Neuronal stem cell (in vitro differentiated cells): ENCODE data around the gene L3MBTL4.

Experiments
- DNase-seq: peaks from one replicate; pipeline ENCODE4 v3.0.0-alpha.2; 2013; ENCODE audit warnings: low spot score
- H2AFZ ChIP-seq: one replicate; pipeline ENCODE4 v1.6.1; 2013; ENCODE audit warnings: mild to moderate bottlenecking, low read length, inconsistent platforms
- H2AK5ac ChIP-seq: 2 replicates; pipeline ENCODE4 v1.6.1; 2013; ENCODE audit warnings: low read depth, mild to moderate bottlenecking, inconsistent platforms, low read length, moderate library complexity, mixed read lengths
- H2BK120ac ChIP-seq: 2 replicates; pipeline ENCODE4 v1.6.1; 2013; ENCODE audit warnings: low read depth, mild to moderate bottlenecking, inconsistent platforms, low read length, moderate library complexity, mixed read lengths
- H2BK12ac ChIP-seq: one replicate; pipeline ENCODE4 v1.6.1; 2013; ENCODE audit warnings: low read length, inconsistent platforms
- H2BK15ac ChIP-seq: 2 replicates; pipeline ENCODE4 v1.6.1; 2013; ENCODE audit warnings: mild to moderate bottlenecking, low read length, inconsistent platforms, mixed read lengths
- H2BK5ac ChIP-seq: one replicate; pipeline ENCODE4 v1.6.1; 2013; ENCODE audit warnings: inconsistent platforms, mild to moderate bottlenecking, low read length, moderate library complexity
- H3K14ac ChIP-seq: one replicate; pipeline ENCODE4 v1.6.1; 2013; ENCODE audit warnings: low read length, inconsistent platforms
- H3K18ac ChIP-seq: 2 replicates; pipeline ENCODE4 v1.6.1; 2013; ENCODE audit warnings: low read length, inconsistent platforms
- H3K23ac ChIP-seq: 2 replicates; pipeline ENCODE4 v1.6.1; 2013; ENCODE audit warnings: low read depth, mild to moderate bottlenecking, mixed read lengths, low read length, inconsistent platforms; ENCODE audit not compliant: poor library complexity
- H3K27ac ChIP-seq: replicated peaks from 3 replicates; pipeline ENCODE4 v1.5.1; 2013; ENCODE audit warnings: low read length, inconsistent platforms
- H3K27me3 ChIP-seq, 3 experiments: 2 replicates each; pipeline ENCODE4 v1.6.1; 2013; ENCODE audit warnings: low read length in 3 of 3, mild to moderate bottlenecking in 2 of 3, inconsistent platforms in 1 of 3, low read depth in 1 of 3, mixed read lengths in 1 of 3, moderate library complexity in 1 of 3; ENCODE audit not compliant: control insufficient read depth in 3 of 3, insufficient read depth in 3 of 3
- H3K36me3 ChIP-seq, 2 donors: replicated peaks in 1 of 2; 2 replicates each; pipeline ENCODE4 v1.6.1; 2013; ENCODE audit warnings: low read length in 2 of 2; ENCODE audit not compliant: control insufficient read depth in 2 of 2, insufficient read depth in 2 of 2
- H3K4ac ChIP-seq: 2 replicates; pipeline ENCODE4 v1.6.1; 2013; ENCODE audit warnings: inconsistent platforms, mild to moderate bottlenecking, low read length, moderate library complexity
- H3K4me1 ChIP-seq, 2 donors: 1 replicate in 1 of 2; 2 replicates in 1 of 2; pipeline ENCODE4 v1.6.1; 2013; ENCODE audit warnings: low read length in 2 of 2, low read depth in 1 of 2; ENCODE audit not compliant: control insufficient read depth in 2 of 2, insufficient read depth in 1 of 2
- H3K4me2 ChIP-seq: one replicate; pipeline ENCODE4 v1.6.1; 2013; ENCODE audit warnings: mild to moderate bottlenecking, low read length, inconsistent platforms; ENCODE audit not compliant: insufficient read depth, poor library complexity, severe bottlenecking
- H3K4me3 ChIP-seq, 2 donors: 2 replicates each; pipeline ENCODE4 v1.5.1; 2013; ENCODE audit warnings: low read length in 2 of 2, mild to moderate bottlenecking in 2 of 2, inconsistent platforms in 1 of 2, moderate library complexity in 1 of 2
- H3K79me1 ChIP-seq: one replicate; pipeline ENCODE4 v1.6.1; 2013; ENCODE audit warnings: low read depth, mild to moderate bottlenecking, inconsistent platforms, low read length, moderate library complexity
- H3K9ac ChIP-seq: one replicate; pipeline ENCODE4 v1.6.1; 2013; ENCODE audit warnings: mild to moderate bottlenecking, low read depth, low read length, inconsistent platforms; ENCODE audit not compliant: poor library complexity
- H3K9me3 ChIP-seq, 2 donors: replicated peaks in 1 of 2; 2 replicates each; pipeline versions ENCODE3 to v1.6.1; 2013; ENCODE audit warnings: low read length in 2 of 2, mild to moderate bottlenecking in 2 of 2, inconsistent platforms in 1 of 2, low read depth in 1 of 2, mixed read lengths in 1 of 2, moderate library complexity in 1 of 2; ENCODE audit not compliant: control insufficient read depth in 2 of 2, insufficient read depth in 1 of 2
- H4K8ac ChIP-seq: one replicate; pipeline ENCODE4 v1.6.1; 2013; ENCODE audit warnings: low read depth, mild to moderate bottlenecking, inconsistent platforms, low read length, moderate library complexity
- H4K91ac ChIP-seq: one replicate; pipeline ENCODE4 v1.6.1; 2013; ENCODE audit warnings: low read length, low read depth, mild to moderate bottlenecking, inconsistent platforms; ENCODE audit not compliant: poor library complexity
- WGBS, 2 donors: extraction: QIAGEN DNeasy Blood & Tissue Kit; methylation state at CpG; one replicate each; pipeline ENCODE4 v1.1.7; 2013; ENCODE audit warnings: missing lambda C conversion rate in 2 of 2, mixed read lengths in 1 of 2; ENCODE audit not compliant: insufficient read length in 2 of 2, insufficient replicate concordance in 1 of 2; ENCODE audit errors: extremely low coverage in 2 of 2; 5-methylcytosine and 5-hydroxymethylcytosine counted together

Gene L3MBTL4

DNA sequence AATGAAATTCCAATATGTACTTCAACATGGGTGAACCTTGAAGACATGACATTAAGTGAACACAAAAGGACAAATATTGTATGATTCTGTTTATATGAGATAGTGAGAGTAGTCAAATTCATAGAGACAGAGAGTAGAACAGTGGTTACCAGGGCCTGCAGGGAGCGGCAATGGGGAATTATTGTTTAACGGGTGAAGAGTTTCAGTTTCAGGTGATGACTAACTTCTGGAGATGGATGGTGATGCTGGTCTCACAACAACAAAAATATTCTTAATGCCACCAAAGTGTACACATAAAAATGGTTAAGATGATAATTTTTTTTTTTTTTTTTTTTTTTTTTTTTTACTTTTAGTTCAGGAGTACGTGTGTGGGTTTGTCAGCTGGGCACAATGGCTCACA, 410.0 kb downstream of the L3MBTL4 start:
- Histone ChIP-seq H3K23ac (no peak overlapping the region), H3K4me2 (no peak overlapping the region)

DNA sequence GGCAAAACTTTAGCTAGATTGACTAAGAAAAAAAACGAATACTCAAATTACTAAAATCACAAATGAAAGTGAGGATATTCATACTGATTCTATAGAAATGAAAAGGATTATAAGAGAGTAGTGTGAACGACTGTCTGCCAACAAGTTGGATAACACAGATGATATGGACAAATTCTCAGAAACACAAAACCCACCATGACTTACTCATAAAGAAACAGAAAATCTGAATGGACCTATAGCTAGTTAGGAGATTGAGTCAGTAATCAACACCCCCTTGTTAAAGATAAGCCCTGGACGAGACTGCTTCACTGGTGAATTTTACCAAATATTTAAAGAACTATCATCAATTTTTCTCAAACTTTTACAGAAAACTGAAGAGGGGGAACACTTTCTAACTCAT, 410.6 kb downstream of the L3MBTL4 start:
- no peak for DNase-seq
- H2BK15ac ChIP-seq: no peak overlapping the region
- no peak overlapping the region for H2BK120ac ChIP-seq
- no peak overlapping the region for H3K18ac ChIP-seq
- no peak overlapping the region for H3K14ac ChIP-seq
- WGBS, 2 donors: no CpG with 5 or more reads among the region's 3 CpGs
- H3K4me1 ChIP-seq: no peaks in the 10 kb centered on the region
- H2BK12ac ChIP-seq: no peak overlapping the region
- no peak overlapping the region for H3K23ac ChIP-seq
- no peak overlapping the region for H3K9ac ChIP-seq
- H3K4ac ChIP-seq: no peak overlapping the region
- H3K9me3 ChIP-seq: peaks cover 1 to 16% of the 10 kb centered on the region in 2 donors
- no peak overlapping the region for H3K4me3 ChIP-seq
- no peak overlapping the region for H2AFZ ChIP-seq
- H2AK5ac ChIP-seq: no peak overlapping the region
- H3K27ac ChIP-seq: no peak overlapping the region
- no peak overlapping the region for H2BK5ac ChIP-seq
- peaks cover 0 to 2% (median 0%) of the 10 kb centered on the region in 3 experiments for H3K27me3 ChIP-seq
- no peaks in the 10 kb centered on the region for H3K79me1 ChIP-seq
- H4K8ac ChIP-seq: no peak overlapping the region
- no peak overlapping the region for H4K91ac ChIP-seq
- H3K4me2 ChIP-seq: no peak overlapping the region
- no peaks in the 10 kb centered on the region for H3K36me3 ChIP-seq

More for the DNA sequence above, 410.0 kb downstream of the L3MBTL4 start:
- H2BK120ac ChIP-seq: no peak overlapping the region
- H3K4ac ChIP-seq: no peak overlapping the region
- H3K36me3 ChIP-seq: no peaks in the 10 kb centered on the region
- no peak overlapping the region for H3K27ac ChIP-seq
- no peak overlapping the region for H2BK15ac ChIP-seq
- H3K4me3 ChIP-seq: no peak overlapping the region
- no peak overlapping the region for H4K8ac ChIP-seq
- no peak overlapping the region for H3K9ac ChIP-seq
- no peak overlapping the region for H3K18ac ChIP-seq
- WGBS, 2 donors: no CpG with 5 or more reads among the region's 3 CpGs
- H3K27me3 ChIP-seq: peaks cover 0 to 2% (median 0%) of the 10 kb centered on the region in 3 experiments
- H2AK5ac ChIP-seq: no peak overlapping the region
- H3K14ac ChIP-seq: no peak overlapping the region
- peaks cover 0 to 10% of the 10 kb centered on the region in 2 donors for H3K9me3 ChIP-seq
- no peak for DNase-seq
- no peak overlapping the region for H2BK5ac ChIP-seq
- no peak overlapping the region for H4K91ac ChIP-seq
- H2AFZ ChIP-seq: no peak overlapping the region
- no peak overlapping the region for H2BK12ac ChIP-seq
- no peaks in the 10 kb centered on the region for H3K4me1 ChIP-seq
- H3K79me1 ChIP-seq: no peaks in the 10 kb centered on the region

DNA sequence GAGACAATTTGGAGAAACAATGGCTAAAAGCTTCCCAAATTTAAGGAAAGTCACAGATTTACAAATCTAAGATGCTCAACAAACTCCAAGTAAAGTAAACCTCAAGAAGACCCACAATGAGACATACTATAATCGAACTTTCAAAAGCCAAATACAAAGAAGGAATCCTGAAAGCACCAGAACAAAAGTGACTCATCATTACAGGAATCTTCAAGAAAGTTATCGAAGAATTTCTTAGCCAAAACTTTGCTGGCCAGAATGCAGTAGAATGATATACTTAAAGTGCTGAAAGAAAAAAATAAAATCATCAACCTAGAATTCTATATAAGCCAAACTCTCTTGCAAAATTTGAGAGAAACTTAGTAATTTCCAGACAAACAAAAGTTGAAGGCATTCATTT, 412.8 kb downstream of the L3MBTL4 start:
- no peaks in the 10 kb centered on the region for H3K27me3 ChIP-seq
- no peaks in the 10 kb centered on the region for H3K36me3 ChIP-seq
- H3K14ac ChIP-seq: no peak overlapping the region
- no peak overlapping the region for H2AFZ ChIP-seq
- DNase-seq: no peak
- H3K4me2 ChIP-seq: no peak overlapping the region
- H3K4ac ChIP-seq: no peak overlapping the region
- peaks cover 1 to 17% of the 10 kb centered on the region in 2 donors for H3K9me3 ChIP-seq
- H3K18ac ChIP-seq: no peak overlapping the region
- no peak overlapping the region for H2BK5ac ChIP-seq
- no peak overlapping the region for H2AK5ac ChIP-seq
- H2BK15ac ChIP-seq: no peak overlapping the region
- no peak overlapping the region for H4K8ac ChIP-seq
- H2BK120ac ChIP-seq: no peak overlapping the region
- no peak overlapping the region for H3K27ac ChIP-seq
- H4K91ac ChIP-seq: no peak overlapping the region
- H3K79me1 ChIP-seq: no peaks in the 10 kb centered on the region
- H3K4me1 ChIP-seq: peaks cover 4 to 7% of the 10 kb centered on the region in 2 donors
- H2BK12ac ChIP-seq: no peak overlapping the region
- no CpG with 5 or more reads among the region's 2 CpGs for WGBS, 2 donors
- no peak overlapping the region for H3K23ac ChIP-seq
- no peak overlapping the region for H3K4me3 ChIP-seq
- no peak overlapping the region for H3K9ac ChIP-seq

DNA sequence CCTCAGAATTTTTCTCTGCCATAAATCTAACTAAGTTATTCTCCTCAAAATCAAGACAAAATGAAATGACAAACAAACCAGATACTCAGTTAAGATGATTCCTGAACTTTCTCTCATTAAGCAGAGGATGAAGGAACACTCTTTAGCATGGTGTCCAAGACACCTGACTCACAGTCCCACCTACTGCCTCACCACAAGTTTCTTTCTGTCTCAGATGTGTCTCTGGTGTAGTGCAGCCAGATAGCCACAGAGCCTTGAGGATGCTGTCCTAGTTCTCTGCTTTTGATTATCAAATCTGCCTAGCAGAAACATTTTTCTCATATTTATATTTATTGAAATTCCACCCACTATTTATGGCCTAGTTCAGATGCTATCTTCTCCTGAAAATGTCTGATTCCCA, 415.8 kb downstream of the L3MBTL4 start:
- Histone ChIP-seq H2BK120ac (no peak overlapping the region), H3K4me1 (peaks cover 6 to 18% of the 10 kb centered on the region in 2 donors), H3K14ac (no peak overlapping the region), H2AFZ (no peak overlapping the region), H2AK5ac (no peak overlapping the region), H4K91ac (no peak overlapping the region), H3K18ac (no peak overlapping the region), H3K36me3 (no peaks in the 10 kb centered on the region), H3K9ac (no peak overlapping the region), H3K4me2 (no peak overlapping the region), H2BK12ac (no peak overlapping the region), H3K4ac (no peak overlapping the region), H3K4me3 (no peak overlapping the region), H3K23ac (no peak overlapping the region), H2BK5ac (no peak overlapping the region), H4K8ac (no peak overlapping the region), H3K27ac (no peak overlapping the region), H3K79me1 (no peaks in the 10 kb centered on the region), H2BK15ac (no peak overlapping the region), H3K27me3 (no peaks in the 10 kb centered on the region), H3K9me3 (peaks cover 1 to 17% of the 10 kb centered on the region in 2 donors)
- no peak for DNase-seq
